ENCODE data around the gene ARPC1A. TPM values are rescaled to one million over a fixed set of nuclear protein-coding genes. Genes with fewer than 3 reads are reported as not detected.
"Not testable (repeated sequence)": the region's sequence is repeated elsewhere in the genome, so short reads cannot be mapped to it uniquely, and the experiment has no call there.

Gene ARPC1A
- total and polyA plus RNA-seq, 2 experiments from 2014 or later: 209 to 294 TPM

DNA sequence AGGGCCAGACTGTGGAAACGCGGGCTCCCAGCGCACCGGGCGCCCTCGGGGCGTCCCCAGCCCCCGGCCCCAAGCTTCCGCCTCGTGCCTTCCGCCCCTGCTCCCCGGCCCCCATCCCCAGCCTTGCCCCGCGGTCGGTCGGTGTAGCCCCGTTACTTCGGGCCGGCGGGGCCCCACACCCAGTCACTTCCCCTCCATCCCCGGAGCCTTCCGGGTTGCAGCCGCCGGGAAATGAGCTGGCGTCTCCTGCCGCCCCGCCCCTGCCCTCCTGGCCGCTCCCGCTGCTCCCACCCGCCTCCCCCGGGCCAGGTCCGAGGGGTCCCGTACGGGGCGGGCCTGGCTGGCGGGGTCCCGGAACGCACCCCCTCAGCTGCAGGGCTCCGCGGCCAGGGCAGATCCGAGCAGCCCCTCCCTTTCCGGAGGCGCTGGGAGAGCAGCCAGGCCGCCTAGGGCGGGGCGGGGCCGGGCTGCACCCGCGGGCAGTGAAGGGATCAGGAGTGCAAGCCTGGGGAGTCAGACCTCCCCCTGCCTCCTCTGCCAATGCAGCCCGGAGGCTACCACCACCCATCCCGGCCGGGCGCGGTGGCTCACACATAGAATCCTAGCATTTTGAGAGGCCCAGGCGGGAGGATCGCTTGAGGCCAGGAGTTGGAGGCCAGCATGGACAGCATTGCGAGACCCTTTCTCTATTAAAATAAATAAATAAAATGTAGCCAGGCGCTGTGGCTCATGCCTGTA, 49.5 kb downstream of the ARPC1A start:
- Histone ChIP-seq H2AFZ (0 out of 2 replicates have a peak overlapping the region, but pooled peaks have one; percentile 9), H3K9me3 (ENCODE audit: low read depth) (no peaks in the 10 kb centered on the region), H3K27me3 (replicated peaks; ENCODE audit: insufficient read depth) (no peaks in the 10 kb centered on the region), H3K9ac (peak overlapping the region; percentile 90), H3K79me2 (ENCODE audit: insufficient read depth) (peaks cover 40% of the 10 kb centered on the region), H4K20me1 (ENCODE audit: insufficient read depth) (no peaks in the 10 kb centered on the region), H3K4me3 (peak overlapping the region; percentile 88), H3F3A (ENCODE audit: insufficient read depth) (peaks cover 54% of the 10 kb centered on the region), H3K4me2 (ENCODE audit: unreplicated experiment) (peak overlapping the region; percentile 77), H3K4me1 (ENCODE audit: insufficient read depth) (peaks cover 32% of the 10 kb centered on the region), H3K9me2 (ENCODE audit: insufficient read depth) (no peaks in the 10 kb centered on the region), H3K36me3 (ENCODE audit: low read depth) (peaks cover 7% of the 10 kb centered on the region; the same call in 1 of the 2 replicates), H3K27ac (peak overlapping the region; percentile 64)
- TF ChIP-seq EZH2phosphoT487 (IDR thresholded peaks at IDR 0.05; ENCODE audit: insufficient read depth, low read depth) (no peak), EZH2 (IDR thresholded peaks at IDR 0.05; ENCODE audit: insufficient read depth, poor library complexity, severe bottlenecking) (no peak)
- 3 to 4% methylated on average over 19 to 44 of the region's 58 CpGs for WGBS, 2 experiments (ENCODE audit: low coverage in 1 of 2, low lambda C conversion rate in 2 of 2, missing lambda C conversion rate in 2 of 2)
- in situ Hi-C loops (cut with MboI): no loop called here
- peak; percentile 87 for DNase-seq

DNA sequence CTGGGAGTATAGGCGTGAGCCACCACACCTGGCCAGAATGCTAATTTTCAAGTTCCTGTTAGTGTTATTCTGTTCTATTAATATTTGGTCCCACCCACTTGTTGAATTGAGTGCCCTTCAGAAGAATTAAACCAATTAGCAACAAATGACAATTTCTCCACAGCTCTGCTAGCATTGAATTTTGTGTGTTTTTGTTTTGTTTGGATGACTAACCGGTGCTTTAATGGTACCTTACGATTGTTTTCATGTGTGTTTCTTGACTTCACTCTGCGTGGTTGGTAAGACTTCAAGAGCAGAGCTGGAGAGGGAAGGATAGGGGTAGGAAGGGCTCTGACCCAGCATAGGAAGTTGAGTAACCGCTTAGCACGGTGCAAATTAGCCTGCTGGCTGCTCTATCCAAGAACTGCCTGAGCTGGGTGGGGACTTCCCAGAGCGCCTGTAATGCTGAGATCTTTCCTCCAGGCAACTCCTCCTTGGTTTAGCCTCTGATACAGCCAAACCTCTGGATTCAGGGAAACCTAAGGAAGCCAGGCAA, 53.4 kb downstream of the ARPC1A start:
- Histone ChIP-seq H2AFZ (no peak overlapping the region), H3K27me3 (replicated peaks; ENCODE audit: insufficient read depth) (no peaks in the 10 kb centered on the region), H3K4me1 (ENCODE audit: insufficient read depth) (peaks cover 34% of the 10 kb centered on the region), H3K9ac (peak overlapping the region; percentile 79), H3K4me3 (peak overlapping the region; percentile 55), H3K79me2 (ENCODE audit: insufficient read depth) (peaks cover 78% of the 10 kb centered on the region), H4K20me1 (ENCODE audit: insufficient read depth) (no peaks in the 10 kb centered on the region), H3F3A (ENCODE audit: insufficient read depth) (peaks cover 47% of the 10 kb centered on the region), H3K4me2 (ENCODE audit: unreplicated experiment) (peak overlapping the region; percentile 76), H3K9me2 (ENCODE audit: insufficient read depth) (no peaks in the 10 kb centered on the region), H3K27ac (peak overlapping the region; percentile 96), H3K9me3 (ENCODE audit: low read depth) (no peaks in the 10 kb centered on the region), H3K36me3 (ENCODE audit: low read depth) (peaks cover 7% of the 10 kb centered on the region; the same call in 1 of the 2 replicates)
- in situ Hi-C loops (cut with MboI): no loop called here
- DNase-seq: peak; percentile 98
- TF ChIP-seq EZH2 (IDR thresholded peaks at IDR 0.05; ENCODE audit: insufficient read depth, poor library complexity, severe bottlenecking) (no peak), EZH2phosphoT487 (IDR thresholded peaks at IDR 0.05; ENCODE audit: insufficient read depth, low read depth) (no peak)
- WGBS, 2 experiments (ENCODE audit: low coverage in 1 of 2, low lambda C conversion rate in 2 of 2, missing lambda C conversion rate in 2 of 2): 0 to 3% methylated on average over 7 of the region's 7 CpGs

- peaks cover 83% of the 10 kb centered on the region for H3K79me2 ChIP-seq (ENCODE audit: insufficient read depth)
- DNase-seq; in situ Hi-C loops (cut with MboI); H4K20me1 ChIP-seq (ENCODE audit: insufficient read depth); H3K27me3 ChIP-seq (replicated peaks; ENCODE audit: insufficient read depth); H3K9me3 ChIP-seq (ENCODE audit: low read depth); H3K36me3 ChIP-seq (ENCODE audit: low read depth); H3K9me2 ChIP-seq (ENCODE audit: insufficient read depth): not testable (repeated sequence)
- WGBS, 2 experiments (ENCODE audit: low coverage in 1 of 2, low lambda C conversion rate in 2 of 2, missing lambda C conversion rate in 2 of 2): 0 to 1% methylated on average over 6 to 7 of the region's 7 CpGs
- H3F3A ChIP-seq (ENCODE audit: insufficient read depth): peaks cover 47% of the 10 kb centered on the region
- 0 out of 2 replicates have a peak overlapping the region, but pooled peaks have one; percentile 3 for H2AFZ ChIP-seq
- peak overlapping the region; percentile 55 for H3K4me3 ChIP-seq
- peaks cover 34% of the 10 kb centered on the region for H3K4me1 ChIP-seq (ENCODE audit: insufficient read depth)
- peak overlapping the region; percentile 79 for H3K9ac ChIP-seq
- H3K4me2 ChIP-seq (ENCODE audit: unreplicated experiment): peak overlapping the region; percentile 76
- peak overlapping the region; percentile 96 for H3K27ac ChIP-seq
These were observed 54.0 kb downstream of the ARPC1A start for GRCh38 chr7:99379693-99380031.

DNA sequence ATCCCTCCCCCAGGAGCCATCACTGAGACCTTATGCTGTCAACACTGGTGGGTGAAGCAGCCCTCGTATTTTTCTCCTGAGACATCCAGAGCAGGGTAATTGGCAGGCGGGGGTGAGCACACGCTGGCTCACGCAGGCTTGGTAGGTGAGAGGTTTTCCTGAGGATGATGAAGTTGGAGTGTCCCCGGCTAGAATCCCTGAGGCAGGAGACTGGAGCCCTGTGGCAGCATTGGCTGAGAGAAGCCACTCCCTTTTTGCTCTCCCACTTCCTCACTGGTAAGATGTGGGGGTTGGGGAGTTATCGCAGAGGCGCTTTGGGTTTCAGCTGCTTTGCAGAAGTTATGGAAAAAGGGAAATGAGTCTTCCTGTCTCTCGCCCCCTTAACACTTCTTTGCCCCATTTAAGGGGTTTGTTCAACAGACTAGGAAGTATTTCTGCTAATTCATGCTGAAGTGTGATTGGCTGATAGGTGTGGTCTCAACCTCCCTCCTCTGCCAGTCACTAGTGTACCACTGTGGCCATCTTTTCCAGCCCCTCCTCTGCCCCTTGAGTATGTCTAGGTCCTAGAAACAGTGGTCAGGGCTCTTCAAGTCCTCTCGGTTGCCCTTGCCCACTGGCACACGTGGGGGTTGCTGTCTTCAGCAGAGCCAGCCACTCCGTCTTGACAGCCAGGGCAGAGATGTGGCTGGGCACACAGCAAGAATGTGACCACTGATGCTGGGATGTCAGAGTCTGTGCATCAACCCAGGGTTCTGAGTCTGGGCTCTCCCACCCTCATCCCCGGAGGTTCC, 54.5 kb downstream of the ARPC1A start:
- H3K9ac ChIP-seq: peak overlapping the region; percentile 79
- H3K36me3 ChIP-seq (ENCODE audit: low read depth): peaks cover 7% of the 10 kb centered on the region; the same call in 1 of the 2 replicates
- H3K4me2 ChIP-seq (ENCODE audit: unreplicated experiment): peak overlapping the region; percentile 76
- no peaks in the 10 kb centered on the region for H4K20me1 ChIP-seq (ENCODE audit: insufficient read depth)
- in situ Hi-C loops (cut with MboI): no loop called here
- H3K4me3 ChIP-seq: peak overlapping the region; percentile 55
- 23 to 27% methylated on average over 12 of the region's 12 CpGs for WGBS, 2 experiments (ENCODE audit: low coverage in 1 of 2, low lambda C conversion rate in 2 of 2, missing lambda C conversion rate in 2 of 2)
- TF ChIP-seq EZH2phosphoT487 (IDR thresholded peaks at IDR 0.05; ENCODE audit: insufficient read depth, low read depth) (no peak), EZH2 (IDR thresholded peaks at IDR 0.05; ENCODE audit: insufficient read depth, poor library complexity, severe bottlenecking) (no peak)
- no peaks in the 10 kb centered on the region for H3K9me2 ChIP-seq (ENCODE audit: insufficient read depth)
- DNase-seq: peak; percentile 85
- H3F3A ChIP-seq (ENCODE audit: insufficient read depth): peaks cover 47% of the 10 kb centered on the region
- peak overlapping the region; percentile 96 for H3K27ac ChIP-seq
- no peaks in the 10 kb centered on the region for H3K27me3 ChIP-seq (replicated peaks; ENCODE audit: insufficient read depth)
- H3K79me2 ChIP-seq (ENCODE audit: insufficient read depth): peaks cover 82% of the 10 kb centered on the region
- peaks cover 34% of the 10 kb centered on the region for H3K4me1 ChIP-seq (ENCODE audit: insufficient read depth)
- H2AFZ ChIP-seq: 0 out of 2 replicates have a peak overlapping the region, but pooled peaks have one; percentile 3
- no peaks in the 10 kb centered on the region for H3K9me3 ChIP-seq (ENCODE audit: low read depth)
